GM19452 (cell line): ENCODE measurements around the gene KIF4A.
A peak's percentile ranks its signal among the peaks of the same experiment; 100 is the strongest.
"Not testable (repeated sequence)": the region's sequence is repeated elsewhere in the genome, so short reads cannot be mapped to it uniquely, and the experiment has no call there.

ENCODE experiments used
- ATAC-seq: cut with Tn5 transposase; IDR thresholded peaks from one replicate; pipeline ENCODE4 v1.9.1; 2021; ENCODE audit not compliant: unreplicated experiment

KIF4A gene

GRCh38 chrX:70386235-70386634, 96.3 kb downstream of the KIF4A start:
- ATAC-seq, result no peak

- ATAC-seq, result no peak
Observed at GRCh38 chrX:70398899-70399298, 109.0 kb downstream of the KIF4A start.

- ATAC-seq, result not testable (repeated sequence)
Observed at GRCh38 chrX:70400181-70400580, 110.3 kb downstream of the KIF4A start.

- ATAC-seq, result no peak
Observed at GRCh38 chrX:70402721-70403120, 112.8 kb downstream of the KIF4A start.

- ATAC-seq, result no peak
Observed at GRCh38 chrX:70405003-70405402, 115.1 kb downstream of the KIF4A start.

GRCh38 chrX:70410921-70411320, 121.0 kb downstream of the KIF4A start:
- ATAC-seq, result no peak

GRCh38 chrX:70411475-70411874, 121.6 kb downstream of the KIF4A start:
- ATAC-seq, result no peak

- ATAC-seq, result no peak
Observed at GRCh38 chrX:70421618-70422017, 131.7 kb downstream of the KIF4A start.

- ATAC-seq, result no peak
Observed at GRCh38 chrX:70422851-70423341, 133.0 kb downstream of the KIF4A start, which contains the start of gene GDPD2. GDPD2 (plus strand) TSS chrX:70423314; CDS start chrX:70424985, 1,671 bp downstream.

- ATAC-seq, result no peak
Observed at GRCh38 chrX:70423936-70424675, 134.2 kb downstream of the KIF4A start.

- ATAC-seq, result no peak
Observed at GRCh38 chrX:70424801-70425200, 134.9 kb downstream of the KIF4A start.

- ATAC-seq, result no peak
Observed at GRCh38 chrX:70426286-70427278, 136.7 kb downstream of the KIF4A start.

- ATAC-seq, result no peak
Observed at GRCh38 chrX:70427365-70427764, 137.5 kb downstream of the KIF4A start.

- ATAC-seq, result no peak
Observed at GRCh38 chrX:70429759-70430158, 139.9 kb downstream of the KIF4A start.

- no peak for ATAC-seq
Observed at GRCh38 chrX:70432936-70433847, 143.3 kb downstream of the KIF4A start.

GRCh38 chrX:70433848-70434351, 144.0 kb downstream of the KIF4A start:
- ATAC-seq, result peak; percentile 63

- peak; percentile 60 for ATAC-seq
Observed at GRCh38 chrX:70434352-70434866, 144.5 kb downstream of the KIF4A start.

GRCh38 chrX:70434914-70435586, 145.1 kb downstream of the KIF4A start:
- ATAC-seq, result peak; percentile 2

- no peak for ATAC-seq
Observed at GRCh38 chrX:70436343-70436742, 146.4 kb downstream of the KIF4A start.

- no peak for ATAC-seq
Observed at GRCh38 chrX:70437011-70437410, 147.1 kb downstream of the KIF4A start.
